Osteoblast (primary cell): ENCODE results near the gene PURB. TPM values are rescaled to one million over a fixed set of nuclear protein-coding genes. Genes with fewer than 3 reads are reported as not detected.

ENCODE experiments used
- DNase-seq: peaks from one replicate; pipeline ENCODE4 v3.0.0; 2011; ENCODE audit warnings: low spot score, mixed read lengths; ENCODE audit not compliant: insufficient read length; ENCODE audit errors: missing footprints
- H2AFZ ChIP-seq: 2 replicates; pipeline ENCODE4 v1.6.0; 2011; ENCODE audit warnings: mild to moderate bottlenecking, low read length
- H3K27ac ChIP-seq: 2 replicates; pipeline ENCODE4 v1.5.1; 2011; ENCODE audit warnings: mild to moderate bottlenecking, low read depth, low read length, moderate library complexity
- H3K27me3 ChIP-seq: 2 replicates; pipeline ENCODE4 v1.6.0; 2012; ENCODE audit warnings: mild to moderate bottlenecking, control low read depth, inconsistent platforms, low read length, moderate library complexity; ENCODE audit not compliant: insufficient read depth
- H3K36me3 ChIP-seq: 2 replicates; pipeline ENCODE4 v1.5.1; 2011; ENCODE audit warnings: mild to moderate bottlenecking, low read length, control low read depth, moderate library complexity; ENCODE audit not compliant: insufficient read depth
- H3K4me1 ChIP-seq: 2 replicates; pipeline ENCODE4 v1.5.1; 2011; ENCODE audit warnings: mild to moderate bottlenecking, low read length, control low read depth, moderate library complexity; ENCODE audit not compliant: insufficient read depth
- H3K4me2 ChIP-seq: 2 replicates; pipeline ENCODE4 v1.6.0; 2011; ENCODE audit warnings: mild to moderate bottlenecking, low read length; ENCODE audit not compliant: insufficient read depth
- H3K4me3 ChIP-seq: fragments of 200-600 bp; sonication (generic); 3 replicates; pipeline ENCODE4 v1.5.1; 2012; ENCODE audit warnings: mild to moderate bottlenecking, low read length, inconsistent platforms; ENCODE audit not compliant: insufficient read depth
- H3K79me2 ChIP-seq: 2 replicates; pipeline ENCODE4 v1.6.0; 2012; ENCODE audit warnings: mild to moderate bottlenecking, low read length, control low read depth, inconsistent platforms; ENCODE audit not compliant: insufficient read depth
- H3K9me3 ChIP-seq: 2 replicates; pipeline ENCODE4 v1.5.1; 2011; ENCODE audit warnings: low read depth, low read length, control low read depth
- H4K20me1 ChIP-seq: 2 replicates; pipeline ENCODE4 v1.6.0; 2012; ENCODE audit warnings: mild to moderate bottlenecking, low read length, control low read depth; ENCODE audit not compliant: insufficient read depth
- total RNA-seq: library from RNA; depleted of rRNA; stranded (reverse); fragments of >200 nt; gene quantifications from 2 replicates; pipeline ENCODE4 v1.2.3, GENCODE V29; 2012
- TF ChIP-seq, protein P1 (sequence below): IDR thresholded peaks from 2 replicates; pipeline ENCODE4 v1.5.1; 2011; ENCODE audit warnings: mild to moderate bottlenecking, low read depth, low read length, moderate library complexity; ENCODE audit errors: extremely low read depth

The PURB gene
- total RNA-seq, 1 donor, result 22.8 TPM

DNA sequence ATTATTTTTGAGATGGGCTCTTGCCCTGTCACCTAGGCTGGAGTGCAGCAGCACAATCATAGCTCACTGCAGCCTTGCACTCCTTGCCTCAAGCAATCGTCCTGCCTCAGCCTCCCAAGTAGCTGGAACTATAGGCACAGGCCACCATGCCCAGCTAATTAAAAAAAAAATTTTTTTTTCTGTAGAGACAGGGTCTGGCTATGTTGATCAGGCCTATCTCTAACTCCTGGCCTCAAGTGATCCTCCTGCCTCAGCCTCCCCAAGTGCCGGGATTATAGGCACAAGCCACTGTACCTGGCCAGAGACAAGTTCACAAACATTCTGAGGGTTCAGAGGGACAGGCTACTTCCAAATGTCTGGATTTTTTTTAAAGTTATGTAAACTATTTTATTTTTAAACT, 32.1 kb upstream of the PURB start:
- no peaks in the 10 kb centered on the region for H3K79me2 ChIP-seq
- no peak for DNase-seq

DNA sequence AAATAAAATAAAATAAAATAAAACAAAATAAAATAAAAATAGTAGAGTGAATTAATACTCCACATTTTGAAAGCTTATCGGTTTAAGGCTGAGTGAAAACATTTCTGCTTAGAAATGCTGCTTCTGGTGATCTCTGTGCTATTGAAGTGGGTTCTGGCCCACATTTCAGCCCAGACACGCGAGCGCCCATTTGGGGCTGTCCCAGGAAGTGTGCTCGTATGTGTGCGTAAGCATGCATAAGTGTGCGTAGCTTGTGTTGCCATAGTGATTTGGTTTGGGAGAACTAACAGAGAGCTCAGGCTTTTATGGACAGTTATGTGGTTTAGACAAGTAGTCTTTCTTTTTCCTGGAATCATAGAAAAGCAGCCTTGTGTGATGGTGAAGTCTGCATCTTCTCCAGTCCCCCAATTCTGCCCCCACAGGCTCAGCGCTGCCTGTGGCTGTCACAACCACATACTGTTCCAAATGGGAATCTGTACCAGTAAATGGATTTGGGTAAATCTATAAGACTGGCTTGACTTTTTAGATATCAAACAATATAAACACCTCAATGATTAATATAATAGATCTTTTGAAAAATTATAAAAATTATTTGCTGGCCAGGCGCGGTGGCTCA, 29.8 kb upstream of the PURB start:
- TF ChIP-seq, protein P1, sequence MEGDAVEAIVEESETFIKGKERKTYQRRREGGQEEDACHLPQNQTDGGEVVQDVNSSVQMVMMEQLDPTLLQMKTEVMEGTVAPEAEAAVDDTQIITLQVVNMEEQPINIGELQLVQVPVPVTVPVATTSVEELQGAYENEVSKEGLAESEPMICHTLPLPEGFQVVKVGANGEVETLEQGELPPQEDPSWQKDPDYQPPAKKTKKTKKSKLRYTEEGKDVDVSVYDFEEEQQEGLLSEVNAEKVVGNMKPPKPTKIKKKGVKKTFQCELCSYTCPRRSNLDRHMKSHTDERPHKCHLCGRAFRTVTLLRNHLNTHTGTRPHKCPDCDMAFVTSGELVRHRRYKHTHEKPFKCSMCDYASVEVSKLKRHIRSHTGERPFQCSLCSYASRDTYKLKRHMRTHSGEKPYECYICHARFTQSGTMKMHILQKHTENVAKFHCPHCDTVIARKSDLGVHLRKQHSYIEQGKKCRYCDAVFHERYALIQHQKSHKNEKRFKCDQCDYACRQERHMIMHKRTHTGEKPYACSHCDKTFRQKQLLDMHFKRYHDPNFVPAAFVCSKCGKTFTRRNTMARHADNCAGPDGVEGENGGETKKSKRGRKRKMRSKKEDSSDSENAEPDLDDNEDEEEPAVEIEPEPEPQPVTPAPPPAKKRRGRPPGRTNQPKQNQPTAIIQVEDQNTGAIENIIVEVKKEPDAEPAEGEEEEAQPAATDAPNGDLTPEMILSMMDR, result no peak

More for the DNA sequence above, 32.1 kb upstream of the PURB start:
- Histone ChIP-seq H3K36me3 (no peaks in the 10 kb centered on the region), H4K20me1 (no peaks in the 10 kb centered on the region), H2AFZ (no peak overlapping the region), H3K27ac (no peak overlapping the region), H3K4me1 (no peaks in the 10 kb centered on the region), H3K4me2 (no peak overlapping the region), H3K4me3 (no peak overlapping the region), H3K27me3 (no peaks in the 10 kb centered on the region), H3K9me3 (no peaks in the 10 kb centered on the region)
- TF ChIP-seq, protein P1, result no peak

DNA sequence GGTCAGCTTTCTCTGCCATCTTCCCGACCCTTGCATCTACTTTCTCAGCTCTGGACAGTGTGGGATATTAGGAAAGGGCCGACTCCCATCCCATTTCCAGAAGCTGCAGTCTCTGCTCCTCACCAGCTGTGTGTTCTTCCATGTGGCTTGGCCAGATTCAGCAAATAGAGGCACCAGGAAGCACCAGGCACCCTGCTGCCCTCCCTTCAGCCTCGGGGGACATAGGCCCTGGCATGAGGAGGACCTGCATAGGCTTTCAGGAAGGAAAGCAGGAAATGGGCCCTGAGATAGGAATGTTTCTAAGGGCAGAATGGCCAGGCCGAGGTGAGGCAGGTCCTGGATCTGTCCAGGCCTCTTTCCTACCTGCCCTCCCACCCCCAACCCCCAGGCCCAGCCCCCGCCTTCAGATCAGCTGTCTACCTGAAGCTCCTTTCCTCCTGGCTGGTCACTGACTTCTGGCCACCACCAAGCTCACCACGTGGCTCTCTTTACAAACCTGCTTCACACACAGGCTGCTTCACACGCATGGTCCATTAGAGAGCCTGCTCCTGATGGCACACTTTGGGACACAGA, 27.5 kb upstream of the PURB start:
- H3K4me3 ChIP-seq, result no peak overlapping the region
- no peaks in the 10 kb centered on the region for H3K36me3 ChIP-seq
- H3K9me3 ChIP-seq, result no peaks in the 10 kb centered on the region
- H4K20me1 ChIP-seq, result no peaks in the 10 kb centered on the region
- no peaks in the 10 kb centered on the region for H3K4me1 ChIP-seq
- no peaks in the 10 kb centered on the region for H3K27me3 ChIP-seq
- no peak overlapping the region for H2AFZ ChIP-seq
- no peak overlapping the region for H3K4me2 ChIP-seq
- TF ChIP-seq, protein P1, result no peak
- no peak overlapping the region for H3K27ac ChIP-seq
- H3K79me2 ChIP-seq, result no peaks in the 10 kb centered on the region
- DNase-seq, result no peak

More for the DNA sequence above, 29.8 kb upstream of the PURB start:
- no peaks in the 10 kb centered on the region for H4K20me1 ChIP-seq
- H2AFZ ChIP-seq, result no peak overlapping the region
- H3K27me3 ChIP-seq, result no peaks in the 10 kb centered on the region
- H3K27ac ChIP-seq, result peak overlapping the region; percentile 56
- DNase-seq, result peak; percentile 66
- no peaks in the 10 kb centered on the region for H3K36me3 ChIP-seq
- no peak overlapping the region for H3K4me2 ChIP-seq
- H3K9me3 ChIP-seq, result no peaks in the 10 kb centered on the region
- no peak overlapping the region for H3K4me3 ChIP-seq
- no peaks in the 10 kb centered on the region for H3K4me1 ChIP-seq
- no peaks in the 10 kb centered on the region for H3K79me2 ChIP-seq

DNA sequence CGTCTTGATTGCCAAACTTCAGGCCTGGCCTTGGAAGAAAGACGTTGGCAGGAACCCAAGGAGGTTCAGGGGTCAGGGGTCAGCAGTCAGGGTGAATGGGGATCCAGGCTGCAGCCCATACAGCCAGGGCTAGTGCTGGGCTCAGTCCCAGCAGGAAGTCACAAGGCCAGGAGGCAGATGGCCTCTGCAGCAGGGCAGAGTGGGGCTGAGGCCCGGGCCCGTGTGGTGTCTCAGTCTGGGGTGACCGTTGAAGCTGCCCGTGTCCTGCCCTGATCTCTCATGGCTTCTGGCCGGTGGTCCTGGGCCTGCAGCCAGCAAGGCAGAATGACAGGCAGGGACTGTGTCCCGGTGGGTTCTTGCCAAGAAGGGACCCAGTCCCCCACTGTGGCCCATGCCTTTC, 26.6 kb upstream of the PURB start:
- TF ChIP-seq, protein P1, result no peak
- no peaks in the 10 kb centered on the region for H4K20me1 ChIP-seq
- no peak overlapping the region for H2AFZ ChIP-seq
- no peaks in the 10 kb centered on the region for H3K4me1 ChIP-seq
- H3K4me2 ChIP-seq, result no peak overlapping the region
- no peak overlapping the region for H3K27ac ChIP-seq
- no peaks in the 10 kb centered on the region for H3K27me3 ChIP-seq
- DNase-seq, result no peak
- H3K9me3 ChIP-seq, result no peaks in the 10 kb centered on the region
- H3K4me3 ChIP-seq, result no peak overlapping the region
- no peaks in the 10 kb centered on the region for H3K36me3 ChIP-seq
- H3K79me2 ChIP-seq, result no peaks in the 10 kb centered on the region
